GOT3 (cell line): ENCODE results near the gene C1orf210.

Experiments used
- DNase-seq: peaks from one replicate; lab custom pipeline; 2025; ENCODE audit warnings: mixed read lengths; lab: John Stamatoyannopoulos, UW

The C1orf210 gene

DNA sequence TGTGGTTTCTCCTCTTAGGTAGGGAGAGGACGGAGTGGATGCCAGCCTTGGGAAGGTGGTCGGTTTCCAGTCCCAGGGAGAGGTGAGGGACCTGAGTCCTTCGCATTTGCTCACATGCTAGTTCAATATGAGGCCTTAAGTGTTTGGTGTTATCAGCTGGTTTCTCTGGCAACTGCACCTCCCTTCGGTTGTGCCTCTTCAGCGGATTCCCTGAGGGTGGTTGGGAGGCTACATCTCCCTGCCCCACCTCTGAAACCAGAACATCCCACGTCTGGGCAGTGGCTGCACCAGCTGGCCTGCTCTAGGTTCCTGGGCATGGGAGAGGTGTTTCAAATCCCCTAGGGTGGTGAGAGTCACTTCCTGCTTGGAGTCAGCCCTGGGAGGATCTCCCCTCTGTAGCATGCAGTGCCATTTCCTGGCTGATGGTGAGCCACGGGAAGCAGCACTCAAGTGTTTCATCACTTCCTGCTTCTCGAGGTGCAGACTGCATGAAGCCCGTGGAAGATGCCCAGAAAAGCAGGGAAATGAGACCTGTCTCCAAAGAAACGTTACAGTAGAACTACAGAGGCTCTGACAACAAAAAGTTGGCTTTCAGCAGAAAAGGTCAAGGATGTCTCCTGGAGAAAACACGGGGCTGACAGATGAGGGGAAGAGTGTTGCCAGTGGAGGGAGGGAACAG is 11.1 kb downstream of the C1orf210 start:
- no peak for DNase-seq

DNA sequence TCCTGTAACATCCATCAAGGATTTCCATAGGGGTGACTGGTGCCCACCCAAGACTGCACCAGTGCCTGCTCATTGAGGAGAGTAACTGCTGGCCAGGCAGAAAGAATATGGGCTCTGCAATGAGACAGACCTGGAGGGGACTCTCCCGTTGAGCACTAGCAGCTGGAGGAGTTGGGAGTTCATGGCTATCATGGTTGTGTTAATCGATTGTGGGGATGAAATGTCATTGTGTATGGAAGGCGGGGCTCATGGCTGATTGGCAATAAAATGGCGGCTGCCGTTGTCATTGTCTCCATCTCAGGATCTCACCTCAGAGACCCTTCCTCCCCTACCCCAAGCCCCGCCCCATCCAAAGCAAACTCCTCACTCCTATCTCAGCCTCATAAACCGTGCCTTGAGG is 11.7 kb downstream of the C1orf210 start:
- no peak for DNase-seq

DNA sequence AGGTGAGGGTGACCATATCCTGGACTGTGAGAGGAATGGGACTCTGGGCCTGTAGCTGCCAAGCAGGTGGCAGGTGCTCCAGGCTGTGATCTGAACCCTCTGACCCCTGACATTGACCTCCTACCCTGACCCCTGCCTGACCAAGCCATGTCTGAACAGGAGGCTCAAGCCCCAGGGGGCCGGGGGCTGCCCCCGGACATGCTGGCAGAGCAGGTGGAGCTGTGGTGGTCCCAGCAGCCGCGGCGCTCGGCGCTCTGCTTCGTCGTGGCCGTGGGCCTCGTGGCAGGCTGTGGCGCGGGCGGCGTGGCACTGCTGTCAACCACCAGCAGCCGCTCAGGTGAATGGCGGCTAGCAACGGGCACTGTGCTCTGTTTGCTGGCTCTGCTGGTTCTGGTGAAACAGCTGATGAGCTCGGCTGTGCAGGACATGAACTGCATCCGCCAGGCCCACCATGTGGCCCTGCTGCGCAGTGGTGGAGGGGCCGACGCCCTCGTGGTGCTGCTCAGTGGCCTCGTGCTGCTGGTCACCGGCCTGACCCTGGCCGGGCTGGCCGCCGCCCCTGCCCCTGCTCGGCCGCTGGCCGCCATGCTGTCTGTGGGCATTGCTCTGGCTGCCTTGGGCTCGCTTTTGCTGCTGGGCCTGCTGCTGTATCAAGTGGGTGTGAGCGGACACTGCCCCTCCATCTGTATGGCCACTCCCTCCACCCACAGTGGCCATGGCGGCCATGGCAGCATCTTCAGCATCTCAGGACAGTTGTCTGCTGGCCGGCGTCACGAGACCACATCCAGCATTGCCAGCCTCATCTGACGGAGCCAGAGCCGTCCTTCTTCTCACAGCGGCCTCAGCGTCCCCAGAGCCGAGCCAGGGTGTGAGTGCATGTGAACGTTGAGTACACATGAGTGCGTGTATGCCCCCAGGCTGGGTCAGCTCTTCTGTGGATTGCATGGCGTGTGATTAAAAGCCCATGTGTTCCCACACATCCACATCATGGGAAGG is 12.5 kb downstream of the C1orf210 start:
- DNase-seq: no peak

DNA sequence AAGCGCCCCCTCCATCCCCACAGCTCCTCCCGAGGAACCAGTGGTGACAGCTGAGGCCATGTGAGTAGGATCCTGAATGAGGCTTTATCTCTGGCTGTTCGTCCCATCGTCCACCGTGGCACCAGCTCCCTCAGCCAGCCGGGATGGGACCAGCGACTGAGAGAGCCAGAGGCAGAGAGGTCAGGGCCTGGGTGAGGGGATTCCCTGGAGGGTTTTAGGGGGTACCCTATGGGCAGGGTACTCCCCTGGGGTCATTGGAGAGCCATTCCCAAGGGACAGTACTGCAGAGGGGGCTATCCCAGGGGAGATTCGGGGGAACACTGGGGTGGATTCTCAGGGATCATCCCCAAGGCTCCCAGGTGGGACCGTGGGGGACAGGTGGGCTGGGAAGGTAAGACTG is 13.2 kb downstream of the C1orf210 start:
- no peak for DNase-seq

DNA sequence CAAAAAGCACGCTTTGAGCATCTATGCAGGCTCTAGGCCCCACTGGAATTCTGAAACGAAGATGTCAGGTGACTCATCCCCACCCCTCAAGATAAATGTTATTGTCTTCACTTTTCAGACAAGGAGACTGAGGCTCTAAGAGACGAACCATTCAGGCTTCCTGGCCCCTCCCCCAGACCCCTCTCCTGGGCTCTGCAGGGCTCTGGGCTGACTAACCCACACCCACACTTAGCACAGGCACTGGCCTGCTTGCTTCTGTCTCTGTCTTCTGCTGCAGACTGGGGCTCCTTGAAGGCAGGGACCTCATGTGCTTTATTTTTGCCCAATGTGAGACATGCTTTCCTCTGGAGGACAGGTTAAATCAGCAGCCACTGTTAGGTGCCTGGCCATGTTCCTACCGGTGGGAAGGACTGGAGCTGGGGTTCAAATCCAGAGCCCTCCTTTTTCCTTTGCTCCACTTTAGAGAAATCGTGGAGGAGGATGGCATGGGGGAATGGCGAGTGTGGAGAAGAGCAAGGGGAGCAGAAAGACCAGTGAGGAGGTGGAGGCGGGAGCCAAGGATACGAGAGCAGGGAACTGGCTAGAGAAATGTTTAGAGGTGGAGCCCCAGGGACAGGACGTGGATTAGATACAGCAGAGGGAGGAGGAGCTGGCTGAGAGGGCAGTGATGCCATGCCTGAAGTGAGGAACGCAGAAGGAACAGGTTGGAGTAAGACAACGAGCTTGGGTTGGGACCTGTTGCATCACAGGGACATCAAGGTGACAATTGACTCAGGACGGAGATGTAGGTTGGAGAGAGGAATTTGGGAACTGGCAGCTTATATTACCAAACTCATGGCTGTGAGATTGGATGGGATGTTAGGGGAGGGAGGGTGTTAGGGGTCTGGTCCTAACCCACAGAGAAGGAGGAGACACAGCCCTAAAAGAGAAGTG is 13.9 kb downstream of the C1orf210 start:
- DNase-seq: no peak

DNA sequence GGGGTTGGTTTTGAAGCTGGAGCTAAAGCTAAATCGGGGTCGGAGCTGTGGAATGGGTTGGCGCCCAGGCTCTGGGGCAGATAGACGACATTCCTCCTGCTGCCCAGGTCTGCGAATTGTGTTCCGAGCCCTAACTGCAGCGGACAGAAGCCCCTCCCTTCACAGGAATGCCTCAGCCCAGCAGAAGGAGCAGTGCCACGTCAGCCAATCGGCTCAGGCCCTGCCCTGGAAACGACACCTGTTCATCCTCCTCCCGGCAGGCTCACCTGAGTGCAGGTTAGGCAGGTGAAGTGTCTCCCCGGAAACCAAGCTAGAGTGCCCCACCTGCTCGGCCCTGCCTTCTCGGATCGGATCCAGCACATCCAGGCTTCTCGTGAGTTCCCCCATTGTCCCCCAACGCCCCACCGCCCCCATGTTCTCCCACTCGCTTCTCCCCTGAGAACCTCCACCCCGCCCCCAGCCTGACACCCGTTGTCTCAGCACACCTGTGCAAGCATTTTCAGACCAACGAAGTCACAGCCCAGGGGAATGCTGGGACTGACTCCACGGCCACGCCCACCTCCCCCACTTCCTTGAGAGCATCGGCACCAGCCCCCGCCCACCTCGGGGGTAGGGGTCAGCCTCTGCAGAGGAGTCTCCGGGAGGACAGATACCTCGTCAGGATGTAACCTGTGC is 14.8 kb downstream of the C1orf210 start:
- DNase-seq: no peak

DNA sequence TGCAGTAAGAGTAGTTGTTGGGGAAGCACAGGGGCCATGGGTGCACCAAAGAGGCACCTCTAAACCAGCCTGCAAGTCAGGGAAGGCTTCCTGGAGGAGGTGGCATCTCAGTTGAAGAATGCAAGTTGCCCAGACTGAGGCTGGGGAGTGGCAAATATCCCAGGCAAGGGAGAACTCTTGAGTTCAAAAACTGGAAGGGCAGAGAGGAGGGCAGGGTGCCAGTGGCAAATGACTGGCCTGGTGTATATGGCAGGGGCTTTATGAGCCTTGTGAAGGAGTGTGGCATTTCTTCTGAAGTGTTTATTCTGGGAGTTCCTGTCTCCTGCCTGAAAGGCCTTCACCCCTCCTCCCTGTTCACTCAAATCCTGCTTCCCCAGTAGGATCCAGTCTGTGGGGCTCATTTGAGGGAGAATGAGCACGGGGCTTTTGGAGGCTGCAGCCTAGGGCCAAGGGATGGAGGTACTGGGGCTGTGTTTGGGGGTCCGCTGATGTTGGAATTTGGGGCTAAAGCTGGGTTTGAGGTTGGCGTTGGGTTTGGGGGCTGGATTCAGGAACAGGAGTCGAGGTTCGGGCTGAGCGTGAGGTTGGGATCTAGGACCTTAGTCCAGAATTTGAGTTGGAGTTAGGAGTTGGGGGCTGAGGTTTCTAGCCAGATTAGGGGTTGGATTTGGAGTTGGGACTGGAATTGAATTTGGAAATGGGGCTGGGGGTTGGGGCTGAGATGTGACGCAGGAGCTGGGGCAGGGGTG is 15.6 kb downstream of the C1orf210 start, which contains the start of gene TMEM125:
TMEM125 (plus strand) TSS at position 357 of the 749 bp plus-strand sequence. CDS start 2,740 bp downstream, outside the sequence.
- no peak for DNase-seq

DNA sequence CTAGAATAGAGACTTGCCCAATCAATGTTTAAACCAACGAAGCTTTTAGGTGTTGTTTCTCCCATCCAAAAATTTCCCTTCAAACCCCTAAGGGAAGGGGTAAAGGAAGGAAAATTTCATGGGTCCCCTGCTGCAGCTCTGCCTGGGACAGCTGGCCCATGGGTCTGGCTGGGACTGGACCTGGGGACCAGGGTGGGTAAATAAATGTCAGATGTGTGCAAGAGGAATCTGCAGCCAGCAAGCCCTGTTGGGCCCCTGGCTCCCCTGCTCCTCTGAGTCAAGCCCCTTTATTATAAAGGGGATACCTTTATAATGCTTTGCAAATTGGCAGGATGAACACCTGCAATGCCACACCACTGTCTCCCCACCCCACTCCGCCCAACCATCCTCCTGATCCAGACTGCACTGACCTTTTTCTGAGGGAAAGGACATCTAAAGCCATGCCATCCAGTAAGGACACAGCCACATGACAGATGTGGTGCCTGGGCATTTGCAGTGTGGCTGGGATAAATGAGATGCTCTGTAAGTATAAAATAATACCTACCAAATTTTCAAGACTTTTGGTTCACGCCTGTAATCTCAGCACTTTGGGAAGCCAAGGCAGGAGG is 17.5 kb downstream of the C1orf210 start:
- no peak for DNase-seq

DNA sequence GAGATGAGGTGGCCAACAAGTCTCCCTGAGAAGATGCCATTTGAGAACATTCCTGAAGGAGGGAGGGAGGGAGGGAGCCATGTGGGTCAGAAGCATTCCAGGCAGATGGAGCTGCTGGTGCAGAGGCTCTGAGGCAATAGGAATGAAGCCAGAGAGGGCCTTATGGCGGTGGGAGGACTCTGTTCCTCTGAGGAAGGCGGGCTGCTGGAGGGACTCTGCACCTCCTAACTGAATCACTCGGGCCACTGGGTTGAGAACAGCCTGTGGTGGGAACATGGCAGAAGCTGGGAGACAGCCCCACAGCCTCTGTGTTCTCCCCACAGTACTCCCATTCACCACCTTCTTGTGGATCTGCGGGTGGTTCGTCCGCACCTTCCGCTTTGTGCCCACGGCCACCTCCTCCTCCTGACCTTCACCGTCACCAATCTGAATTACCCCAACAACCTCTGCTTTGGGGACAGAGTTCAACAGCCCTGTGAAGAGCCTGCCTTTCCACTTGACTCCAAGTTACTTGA is 18.0 kb downstream of the C1orf210 start:
- no peak for DNase-seq

DNA sequence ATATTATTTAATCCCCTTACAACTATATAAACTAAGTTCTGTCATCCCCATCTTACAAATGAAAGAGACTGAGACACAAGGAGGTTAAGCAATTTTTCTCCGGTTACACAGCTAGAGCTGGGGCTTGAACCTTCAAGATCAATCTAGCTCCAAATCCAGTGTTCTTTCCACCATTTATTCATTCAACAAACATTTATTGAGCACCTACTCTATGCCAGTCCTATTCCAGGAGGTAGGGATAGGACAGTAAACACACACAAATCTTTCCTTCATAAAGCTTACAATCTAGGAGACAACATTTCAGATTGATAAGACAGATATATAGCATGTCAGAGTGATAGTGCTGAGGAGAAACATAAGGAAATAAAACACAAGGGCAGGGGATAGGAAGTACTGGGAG is 18.5 kb downstream of the C1orf210 start:
- no peak for DNase-seq

DNA sequence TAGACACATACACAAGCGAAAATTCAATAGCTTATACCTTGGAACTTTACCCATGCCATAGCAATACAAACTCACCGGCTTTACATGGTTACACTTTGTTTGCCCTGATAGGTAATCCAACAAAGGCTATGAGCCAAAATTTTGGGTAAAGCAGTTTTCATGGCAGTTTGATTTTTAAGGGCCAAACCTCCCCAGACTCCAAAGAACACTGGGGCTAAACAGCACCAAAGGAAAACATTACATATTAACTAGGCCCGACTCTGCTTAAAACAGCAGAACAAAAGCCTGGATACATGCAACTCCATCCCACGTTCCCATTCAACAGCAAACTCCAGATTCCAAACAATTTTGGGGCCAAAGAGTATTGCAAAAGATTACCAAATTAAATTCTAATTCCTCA is 19.9 kb downstream of the C1orf210 start:
- no peak for DNase-seq

DNA sequence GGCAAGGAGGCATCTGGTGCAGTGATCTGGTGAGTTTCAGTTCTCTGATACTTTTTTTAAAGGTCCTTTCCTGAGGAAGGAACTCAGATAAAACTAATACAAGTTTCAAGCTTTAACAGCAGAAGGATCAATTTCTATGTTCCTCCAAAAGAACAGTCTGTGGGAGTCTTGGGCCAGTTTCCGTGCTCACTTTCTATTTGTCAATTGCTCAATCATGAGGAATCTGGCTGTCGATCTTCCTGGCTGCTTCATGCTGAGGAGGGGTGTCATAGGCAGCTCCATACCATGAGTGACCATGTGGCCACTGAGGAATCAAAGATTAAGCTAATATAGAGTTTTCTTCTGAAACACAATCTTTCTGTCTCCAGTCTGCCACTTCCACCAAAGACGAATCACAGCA is 27.0 kb downstream of the C1orf210 start:
- no peak for DNase-seq

DNA sequence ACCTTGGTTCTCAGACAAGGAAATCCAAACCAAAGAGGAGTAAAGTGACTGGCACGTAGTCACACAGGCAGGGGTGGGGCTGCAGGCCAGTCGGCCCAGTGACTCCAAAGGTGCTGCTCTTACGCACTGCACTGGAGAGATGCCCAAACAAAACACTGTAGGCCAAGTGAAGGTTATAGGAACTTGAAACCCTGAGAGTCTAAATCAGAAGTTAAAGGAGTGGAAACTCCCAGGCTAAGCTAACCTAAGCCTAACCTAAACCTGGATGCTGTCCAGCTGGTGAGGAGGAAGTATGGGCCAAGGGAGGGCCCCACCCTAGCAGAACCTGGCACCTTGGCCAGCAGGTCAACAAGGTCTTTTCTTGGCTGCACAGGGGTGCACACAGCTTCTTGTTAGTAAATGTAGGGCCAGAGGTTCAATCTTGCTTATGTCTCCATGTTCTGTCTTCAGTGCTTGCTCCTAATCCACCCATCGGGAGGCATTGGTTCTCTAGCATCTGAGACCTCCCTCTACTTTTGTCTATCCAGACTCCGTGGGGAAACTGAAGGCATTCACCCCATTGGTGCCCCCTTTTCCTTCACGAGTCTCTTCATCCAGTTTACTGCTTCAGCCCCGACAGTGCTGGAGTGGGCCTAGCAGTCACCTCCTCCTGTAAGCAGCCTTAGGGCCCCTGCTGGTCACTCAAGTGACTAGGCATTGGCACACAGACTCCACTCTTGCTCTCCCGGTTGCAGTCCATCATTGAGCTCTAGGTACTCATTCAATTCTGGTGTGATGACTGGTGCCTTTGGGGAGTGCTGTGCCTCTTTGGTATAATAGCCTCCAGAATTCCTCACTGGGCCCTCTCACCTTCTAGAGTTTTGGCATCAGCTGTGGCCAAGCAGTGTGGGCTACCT is 28.5 kb downstream of the C1orf210 start:
- no peak for DNase-seq

DNA sequence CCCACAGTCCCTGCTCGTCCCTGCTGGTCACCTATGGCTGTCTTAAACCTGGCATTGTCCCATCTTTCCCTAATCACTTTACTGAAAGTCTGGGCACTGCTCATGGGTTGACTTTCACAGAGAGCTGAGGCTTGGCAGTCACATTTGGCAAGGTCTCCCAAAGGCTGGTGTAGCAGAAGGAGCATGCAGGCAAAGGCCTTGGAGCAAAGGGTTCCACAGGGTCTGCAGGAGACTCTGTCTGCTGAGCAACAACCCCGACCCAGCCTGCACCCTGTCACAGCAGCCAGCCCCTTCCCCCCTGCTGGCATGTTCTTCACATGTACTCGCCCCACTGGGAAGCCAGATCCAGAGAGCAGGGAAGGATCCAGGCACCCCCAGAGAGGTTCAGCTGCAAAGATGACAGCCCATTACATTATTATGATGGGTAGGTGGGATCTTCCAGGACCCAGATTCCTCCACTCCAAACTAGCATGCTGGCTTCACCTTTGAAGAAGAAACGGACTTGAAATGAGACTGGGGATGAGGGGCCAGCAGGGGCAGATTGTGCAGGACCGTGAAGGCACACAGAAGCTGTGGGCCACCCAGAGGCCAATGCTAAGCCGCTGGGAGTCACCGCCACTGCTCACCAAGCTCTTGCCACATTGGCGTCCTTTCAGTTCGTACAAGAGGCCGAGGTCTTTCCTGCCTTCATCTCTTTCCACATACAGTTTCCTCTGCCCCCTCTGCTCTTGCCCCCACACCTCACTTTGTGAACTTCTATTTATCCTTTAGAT is 29.8 kb downstream of the C1orf210 start:
- no peak for DNase-seq

DNA sequence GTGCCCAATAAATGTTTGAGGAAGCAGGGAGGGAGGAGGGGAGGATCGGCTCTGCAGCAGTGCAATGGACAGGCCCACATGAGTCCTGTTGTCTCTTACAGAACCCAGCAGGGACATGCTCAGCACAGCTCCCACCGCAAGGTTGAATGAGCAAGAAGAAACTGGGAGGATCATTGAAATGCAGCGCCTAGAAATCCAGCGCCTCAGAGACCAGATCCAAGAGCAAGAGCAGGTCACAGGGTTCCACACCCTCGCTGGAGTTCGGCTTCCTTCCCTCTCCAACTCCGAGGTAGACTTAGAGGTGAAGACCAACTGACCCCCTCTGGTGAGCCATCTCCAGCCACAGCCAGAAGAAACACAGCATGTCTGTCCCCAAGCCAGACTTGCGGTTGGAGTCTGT is 31.5 kb downstream of the C1orf210 start:
- DNase-seq: no peak

DNA sequence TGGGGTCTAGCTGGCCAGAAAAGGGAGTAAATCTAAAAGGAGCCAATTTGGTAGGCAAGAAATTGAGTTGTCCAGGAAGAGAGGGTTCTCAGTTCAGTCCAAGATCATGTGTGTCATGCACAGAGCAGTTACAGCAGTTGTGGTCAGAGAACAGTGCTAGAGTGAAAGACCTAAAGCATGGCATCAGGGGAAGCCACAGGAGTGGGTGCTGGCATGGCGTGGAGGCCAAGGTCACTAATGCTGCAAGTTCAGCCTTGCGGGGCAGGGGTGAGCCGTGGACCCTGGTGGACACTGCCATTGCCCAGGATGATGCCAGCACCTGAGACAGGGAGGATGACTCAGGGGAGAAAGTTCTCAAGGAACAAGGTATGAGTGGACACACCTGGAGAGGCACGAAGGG is 32.2 kb downstream of the C1orf210 start:
- no peak for DNase-seq

DNA sequence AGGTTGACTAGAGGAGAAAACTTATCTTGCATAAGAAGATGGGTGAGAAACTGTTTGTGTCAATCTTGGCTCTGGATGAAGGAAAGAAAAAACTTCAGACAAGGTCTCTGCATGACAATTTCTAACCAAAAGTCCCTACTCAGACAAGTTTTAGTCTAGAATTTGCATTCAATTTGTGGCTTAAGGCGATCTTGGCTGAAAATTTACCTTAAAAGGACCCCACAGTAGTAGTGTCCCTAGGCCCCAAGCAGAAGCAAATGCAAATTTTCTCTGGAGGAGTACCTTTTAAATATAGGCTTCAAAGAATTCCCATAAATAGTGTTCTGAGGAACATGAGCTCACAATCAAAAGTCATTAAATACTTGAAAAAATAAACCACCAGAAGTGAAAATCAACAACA is 33.2 kb downstream of the C1orf210 start:
- no peak for DNase-seq

DNA sequence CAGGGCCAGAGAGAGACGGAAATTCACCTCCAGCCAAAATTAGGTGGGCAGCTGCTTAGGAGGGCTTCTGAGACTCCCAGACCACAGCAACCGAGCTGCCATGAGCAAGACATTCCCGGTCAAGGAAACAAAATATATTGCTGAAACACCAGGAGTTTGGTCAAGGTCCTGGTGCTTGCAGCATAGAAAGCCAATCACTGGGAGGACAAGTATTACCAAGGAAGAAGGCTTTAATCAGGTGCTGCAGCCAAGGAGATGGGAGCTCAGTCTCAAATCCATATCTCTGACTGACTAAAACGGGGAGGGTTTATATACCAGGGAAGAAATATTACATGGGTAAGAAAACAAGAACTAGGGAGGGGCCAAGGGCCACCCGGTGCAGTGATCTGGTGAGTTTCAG is 34.4 kb downstream of the C1orf210 start:
- DNase-seq: no peak
